ENCODE results near the gene GRM7.

The GRM7 gene

DNA sequence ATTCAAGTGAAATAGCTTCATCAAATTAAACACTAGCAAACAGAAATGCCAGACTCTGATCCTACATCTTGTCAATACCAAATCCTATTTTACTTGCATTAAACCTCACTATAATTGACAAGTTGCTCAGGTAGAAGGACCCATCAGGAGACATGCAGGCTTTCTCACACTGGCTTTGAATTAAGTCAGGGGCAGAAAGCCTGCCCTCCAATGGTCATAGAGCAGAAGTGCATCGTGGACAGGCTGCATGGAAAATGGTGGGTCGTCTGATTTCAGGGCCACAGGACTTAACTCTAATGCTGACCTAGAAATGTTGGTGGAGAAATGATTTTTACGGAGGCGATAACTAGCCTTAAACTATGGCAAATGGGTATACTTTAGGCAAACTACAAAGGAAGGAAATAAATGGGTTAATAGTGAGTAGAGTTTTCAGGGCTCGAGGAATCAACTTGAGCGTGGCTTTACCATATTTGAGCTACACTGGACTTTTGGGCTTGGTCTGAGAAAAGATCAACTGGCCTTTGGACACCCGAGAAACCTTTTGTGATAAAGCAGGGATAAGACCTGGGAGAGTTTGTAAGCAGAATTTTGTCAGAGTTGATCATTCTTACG lies 283.9 kb downstream of the GRM7 start:
- no peak for DNase-seq (ENCODE audit: low read depth in 1 of 2, low spot score in 1 of 2)

- no peak for DNase-seq (ENCODE audit: low read depth in 1 of 2, low spot score in 1 of 2)
Measured at GRCh38 chr3:7146529-7146928, 285.6 kb downstream of the GRM7 start.

DNA sequence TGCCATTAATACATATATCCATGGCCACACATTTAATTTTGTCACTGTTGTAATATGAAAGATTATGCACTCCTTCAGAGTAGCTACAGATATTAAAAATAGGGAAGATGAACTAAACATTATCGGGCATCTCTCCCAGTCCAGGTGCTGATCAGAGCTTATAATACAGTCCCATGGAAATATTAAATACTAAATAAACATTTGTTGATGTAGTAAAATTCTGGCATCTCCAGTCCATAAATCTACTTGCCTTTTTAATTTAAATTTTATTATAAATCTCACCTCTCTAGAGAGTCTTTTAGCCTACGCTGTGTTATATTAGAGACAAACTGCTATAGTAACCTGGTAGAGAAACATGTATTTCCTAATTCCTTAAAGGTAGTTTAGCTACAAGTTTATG lies 297.6 kb downstream of the GRM7 start:
- DNase-seq (ENCODE audit: low read depth in 1 of 2, low spot score in 1 of 2): no peak

DNA sequence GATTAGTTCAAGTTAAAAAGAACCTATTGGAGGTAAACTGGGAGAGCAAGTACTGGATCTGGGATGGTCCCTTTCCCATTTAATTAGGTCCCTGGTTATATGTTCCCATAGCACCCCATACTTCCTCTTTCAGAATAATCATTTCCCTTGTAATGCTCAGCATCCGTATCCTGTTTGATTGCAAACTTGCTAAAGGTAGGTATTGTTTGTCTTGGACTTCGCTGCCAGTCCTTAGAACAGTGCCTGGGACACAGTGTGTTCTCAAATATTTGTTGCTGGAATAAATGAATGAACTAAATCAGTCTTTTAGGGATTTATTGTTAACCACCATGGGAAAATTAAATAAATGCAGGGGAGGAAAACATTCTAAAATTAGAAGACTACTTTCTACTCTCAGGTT lies 299.8 kb downstream of the GRM7 start:
- DNase-seq (ENCODE audit: low read depth in 1 of 2, low spot score in 1 of 2): no peak

DNA sequence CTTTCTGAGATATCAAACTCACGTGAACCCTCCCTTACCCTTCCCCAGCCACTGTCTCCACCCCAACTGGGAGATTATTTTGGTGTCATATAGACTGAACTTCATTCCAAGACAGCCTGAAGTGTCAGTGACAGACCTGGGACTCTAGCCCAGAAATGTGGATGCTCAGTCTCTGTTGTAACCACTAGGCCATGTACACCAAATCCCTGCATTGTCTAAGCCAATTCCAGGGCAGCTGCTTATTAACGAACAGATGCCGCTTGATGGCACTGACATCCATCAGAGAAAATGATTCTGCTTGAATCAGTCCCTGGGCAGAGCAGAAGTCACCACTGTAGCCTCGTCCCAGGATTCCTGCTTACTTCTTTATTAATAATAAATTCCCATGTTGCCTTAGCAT lies 305.5 kb downstream of the GRM7 start:
- DNase-seq (ENCODE audit: low read depth in 1 of 2, low spot score in 1 of 2): no peak

DNA sequence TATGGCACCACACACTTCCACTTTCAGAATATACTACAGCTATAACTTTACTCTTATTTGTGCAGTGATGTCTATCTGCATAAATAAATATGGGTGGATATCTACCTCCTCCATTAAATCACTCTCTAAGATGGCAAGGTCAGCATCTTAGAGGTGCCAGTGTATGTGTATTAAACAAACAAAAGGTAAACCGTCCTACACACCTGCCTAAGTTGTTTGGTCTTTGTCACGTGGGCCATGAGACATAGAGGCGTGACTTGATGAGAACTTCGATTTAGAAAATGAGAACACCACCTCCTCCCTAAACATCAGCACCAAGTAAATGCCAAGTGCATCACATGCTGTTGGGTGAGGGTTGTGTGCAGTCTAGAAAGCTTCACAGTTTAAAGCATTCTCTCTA lies 310.6 kb downstream of the GRM7 start:
- no peak for DNase-seq (ENCODE audit: low read depth in 1 of 2, low spot score in 1 of 2)

DNA sequence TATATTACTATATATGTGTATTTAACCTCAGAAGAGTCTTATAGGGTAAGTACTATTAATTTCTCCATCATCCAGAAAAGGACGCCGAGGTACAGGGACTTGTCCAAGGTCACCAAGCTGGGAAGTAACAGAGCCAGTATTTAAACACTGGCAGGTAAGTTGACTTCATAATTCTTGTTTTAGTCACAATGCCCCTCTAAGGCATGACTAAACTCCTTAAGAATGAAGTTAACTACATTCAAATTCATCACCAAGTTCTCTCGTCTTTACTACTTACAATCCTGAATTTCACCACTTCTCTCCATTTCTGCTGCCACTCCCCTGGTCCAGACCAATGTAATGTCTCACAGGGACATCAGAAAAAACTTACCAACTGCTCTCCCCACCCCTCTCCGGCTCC lies 312.1 kb downstream of the GRM7 start:
- DNase-seq (ENCODE audit: low read depth in 1 of 2, low spot score in 1 of 2): no peak

GRCh38 chr3:7188551-7188950 lies 327.6 kb downstream of the GRM7 start:
- no peak for DNase-seq (ENCODE audit: low read depth in 1 of 2, low spot score in 1 of 2)

DNA sequence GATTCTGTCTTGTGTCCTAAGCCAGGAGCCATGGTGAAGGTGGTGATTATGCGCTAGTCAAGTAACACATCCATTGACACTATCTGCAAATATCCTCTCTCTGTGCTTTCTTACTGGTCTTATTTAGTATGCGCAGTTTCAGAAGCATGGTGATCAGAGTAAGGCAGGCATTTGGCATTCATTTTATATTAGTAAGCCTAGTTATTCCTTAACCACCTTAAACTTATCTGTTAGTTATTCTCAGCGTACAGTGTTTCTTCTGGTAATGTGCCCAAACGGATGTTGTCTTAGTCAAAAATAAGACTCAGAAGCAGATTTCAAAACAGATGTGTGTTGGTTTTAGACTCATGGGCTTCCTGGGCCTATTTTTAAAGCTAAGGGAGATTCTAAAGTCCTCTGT lies 329.2 kb downstream of the GRM7 start:
- no peak for DNase-seq (ENCODE audit: low read depth in 1 of 2, low spot score in 1 of 2)

- no peak for DNase-seq (ENCODE audit: low read depth in 1 of 2, low spot score in 1 of 2)
Measured at GRCh38 chr3:7193269-7193668, 332.4 kb downstream of the GRM7 start.

DNA sequence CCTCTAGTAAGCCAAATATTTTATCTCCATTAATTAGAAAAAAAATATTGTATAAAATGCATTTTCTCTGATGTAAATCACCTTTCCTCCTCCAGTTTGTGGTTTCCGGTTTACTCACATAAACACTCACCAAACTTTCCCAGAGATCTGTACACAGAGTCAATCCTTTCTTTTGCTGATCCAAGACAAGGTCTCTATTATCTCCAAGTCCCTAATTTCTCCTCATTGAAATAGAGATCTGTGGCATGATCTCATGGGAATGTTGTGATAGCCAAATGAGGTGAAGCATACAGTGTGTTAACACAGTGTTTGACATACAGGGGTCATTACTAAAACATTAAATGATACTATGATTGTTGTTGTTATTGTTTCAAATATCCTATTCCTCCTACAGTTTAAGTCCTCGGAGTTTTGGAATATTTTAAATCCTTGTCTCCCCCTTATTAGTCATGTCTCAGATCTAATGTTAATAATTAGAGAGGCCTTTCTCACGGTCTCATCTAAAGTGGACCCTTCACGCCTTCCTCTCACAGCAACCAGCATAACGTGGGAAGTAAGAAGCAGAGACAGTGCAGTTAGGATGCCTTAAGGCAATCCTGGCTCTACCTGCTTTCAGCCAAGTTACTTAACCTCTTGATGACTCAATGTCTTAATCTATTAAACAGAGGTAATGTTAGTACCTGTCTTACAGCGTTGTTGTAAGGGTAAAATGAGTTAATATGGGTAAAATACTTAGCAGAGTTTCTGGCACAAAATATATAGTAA lies 333.3 kb downstream of the GRM7 start:
- DNase-seq (ENCODE audit: low read depth in 1 of 2, low spot score in 1 of 2): no peak

DNA sequence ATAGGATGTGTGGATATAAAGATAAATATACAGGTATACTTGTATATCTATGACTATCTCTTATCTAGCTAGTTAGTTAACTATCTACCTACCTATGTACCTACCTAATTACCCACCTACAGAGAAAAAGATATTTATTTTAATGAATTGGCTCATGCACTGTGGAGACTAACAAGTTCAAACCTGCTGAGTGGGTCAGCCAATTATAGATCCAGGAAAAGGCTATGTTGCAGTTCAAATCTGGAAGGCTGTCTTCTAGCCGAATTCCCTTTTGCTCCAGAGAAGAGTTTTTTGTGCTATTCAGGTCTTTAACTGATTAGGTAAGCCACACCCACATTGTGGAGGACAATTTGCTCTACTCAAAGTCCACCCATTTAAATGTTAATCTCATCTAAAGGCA lies 335.0 kb downstream of the GRM7 start:
- DNase-seq (ENCODE audit: low read depth in 1 of 2, low spot score in 1 of 2): no peak

DNA sequence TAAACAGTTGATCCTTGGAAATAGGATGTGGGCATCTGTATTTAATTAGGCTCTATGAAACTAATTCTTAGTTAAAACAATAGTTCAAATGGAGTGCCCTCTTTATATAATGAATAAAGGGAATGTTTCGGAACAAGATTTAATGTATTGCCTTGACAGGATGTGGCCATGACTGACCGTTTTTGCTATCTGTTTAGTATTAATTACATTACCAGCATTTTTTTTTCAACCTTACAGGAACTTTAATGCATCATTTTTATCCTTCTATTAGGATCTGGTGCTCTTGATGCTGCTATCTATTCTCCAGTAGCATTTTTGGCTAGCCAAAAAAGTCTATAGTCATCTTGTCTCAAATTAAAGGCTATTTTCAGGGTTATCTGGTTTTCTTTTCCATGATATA lies 340.9 kb downstream of the GRM7 start:
- DNase-seq (ENCODE audit: low read depth in 1 of 2, low spot score in 1 of 2): no peak

- DNase-seq (ENCODE audit: low read depth in 1 of 2, low spot score in 1 of 2): no peak
Measured at GRCh38 chr3:7203969-7204847, 343.3 kb downstream of the GRM7 start.

DNA sequence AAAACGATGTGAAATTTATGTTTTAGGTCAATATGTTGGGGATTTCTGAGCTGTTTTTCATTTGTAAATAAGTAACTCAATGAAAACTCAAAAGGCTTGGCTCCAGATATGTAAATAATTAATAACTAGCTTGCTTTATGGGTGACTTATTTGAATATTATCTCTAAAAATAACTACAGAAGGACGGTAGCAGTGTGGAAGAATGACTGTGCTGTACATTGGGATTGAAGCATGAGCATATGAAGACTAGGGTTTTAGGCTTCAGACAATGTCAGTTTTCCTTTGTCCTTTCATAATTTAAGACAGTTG lies 343.9 kb downstream of the GRM7 start:
- DNase-seq (ENCODE audit: low read depth in 1 of 2, low spot score in 1 of 2): no peak

GRCh38 chr3:7205535-7205934 lies 344.6 kb downstream of the GRM7 start:
- DNase-seq (ENCODE audit: low read depth in 1 of 2, low spot score in 1 of 2): no peak

DNA sequence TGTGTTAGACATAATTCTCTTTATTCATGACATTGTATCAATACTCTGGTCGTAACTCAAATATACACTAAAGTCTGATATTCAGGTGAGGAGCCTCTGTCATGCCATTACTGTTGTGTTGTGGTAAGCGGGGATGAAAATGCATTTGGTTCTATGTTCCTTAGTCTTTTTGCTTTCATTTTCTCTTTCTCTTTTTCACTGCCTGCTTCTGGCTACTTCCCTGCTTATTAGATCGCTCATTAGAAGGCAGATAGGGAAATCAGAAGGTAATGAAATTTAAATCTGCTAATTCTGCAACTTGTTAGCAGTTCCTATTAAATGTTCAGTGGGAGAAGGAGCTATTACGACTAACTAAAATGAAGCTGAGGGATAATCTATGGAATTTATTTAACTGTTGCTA lies 345.0 kb downstream of the GRM7 start:
- DNase-seq (ENCODE audit: low read depth in 1 of 2, low spot score in 1 of 2): no peak

- no peak for DNase-seq (ENCODE audit: low read depth in 1 of 2, low spot score in 1 of 2)
Measured at GRCh38 chr3:7207125-7207524, 346.2 kb downstream of the GRM7 start.

- no peak for DNase-seq (ENCODE audit: low read depth in 1 of 2, low spot score in 1 of 2)
Measured at GRCh38 chr3:7207928-7208327, 347.0 kb downstream of the GRM7 start.

GRCh38 chr3:7209098-7209497 lies 348.2 kb downstream of the GRM7 start:
- DNase-seq (ENCODE audit: low read depth in 1 of 2, low spot score in 1 of 2): no peak

DNA sequence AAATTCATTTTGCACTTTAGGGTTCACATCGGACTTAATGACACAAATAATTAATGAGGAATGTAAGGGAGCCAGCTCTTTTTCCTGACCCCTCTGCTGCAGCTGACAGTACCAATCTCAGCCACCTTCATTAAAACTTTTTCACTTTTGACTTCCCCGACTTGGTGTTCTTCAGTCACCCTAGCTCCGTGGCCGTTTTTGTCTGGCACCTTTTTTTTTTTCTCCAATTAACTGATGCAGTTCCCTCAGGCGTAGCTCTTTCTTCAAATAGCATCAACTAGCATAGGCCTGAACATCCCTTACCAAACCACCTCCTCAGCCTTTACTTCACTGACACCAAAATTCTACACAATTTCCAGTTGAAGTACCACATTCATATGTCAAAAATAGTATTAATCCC lies 350.8 kb downstream of the GRM7 start:
- no peak for DNase-seq (ENCODE audit: low read depth in 1 of 2, low spot score in 1 of 2)

DNA sequence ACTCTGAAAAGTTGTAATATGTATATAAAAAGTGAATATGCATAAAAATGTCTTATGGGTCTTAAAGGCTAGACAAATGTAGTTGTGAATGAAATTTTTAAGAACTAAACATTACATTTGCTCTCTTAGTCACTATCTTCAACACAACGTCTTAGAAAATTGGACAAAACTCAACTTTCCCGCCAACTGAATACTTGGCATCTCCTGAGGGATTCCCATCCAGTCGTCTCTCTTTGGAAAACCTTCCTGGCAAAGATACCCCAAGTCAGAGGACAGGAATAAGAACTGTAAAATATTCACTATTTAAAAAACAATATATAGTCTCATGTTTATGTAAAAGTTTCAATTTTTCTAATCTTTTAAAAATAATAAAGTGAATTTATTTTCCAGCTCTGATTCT lies 354.8 kb downstream of the GRM7 start:
- DNase-seq (ENCODE audit: low read depth in 1 of 2, low spot score in 1 of 2): no peak

Measured in activated T-helper 1 cell treated with anti-CD3 and anti-CD28 coated beads, Interleukin-2, amount 50 U/mL, for 16 hours (primary cell).